GM19025 (cell line): Measurements from ENCODE around the gene PNKP.

Experiments
- ATAC-seq: cut with Tn5 transposase; IDR thresholded peaks from one replicate; pipeline ENCODE4 v1.9.1; 2021; ENCODE audit warnings: mild to moderate bottlenecking, low read depth, moderate library complexity; ENCODE audit not compliant: unreplicated experiment

The PNKP gene

DNA sequence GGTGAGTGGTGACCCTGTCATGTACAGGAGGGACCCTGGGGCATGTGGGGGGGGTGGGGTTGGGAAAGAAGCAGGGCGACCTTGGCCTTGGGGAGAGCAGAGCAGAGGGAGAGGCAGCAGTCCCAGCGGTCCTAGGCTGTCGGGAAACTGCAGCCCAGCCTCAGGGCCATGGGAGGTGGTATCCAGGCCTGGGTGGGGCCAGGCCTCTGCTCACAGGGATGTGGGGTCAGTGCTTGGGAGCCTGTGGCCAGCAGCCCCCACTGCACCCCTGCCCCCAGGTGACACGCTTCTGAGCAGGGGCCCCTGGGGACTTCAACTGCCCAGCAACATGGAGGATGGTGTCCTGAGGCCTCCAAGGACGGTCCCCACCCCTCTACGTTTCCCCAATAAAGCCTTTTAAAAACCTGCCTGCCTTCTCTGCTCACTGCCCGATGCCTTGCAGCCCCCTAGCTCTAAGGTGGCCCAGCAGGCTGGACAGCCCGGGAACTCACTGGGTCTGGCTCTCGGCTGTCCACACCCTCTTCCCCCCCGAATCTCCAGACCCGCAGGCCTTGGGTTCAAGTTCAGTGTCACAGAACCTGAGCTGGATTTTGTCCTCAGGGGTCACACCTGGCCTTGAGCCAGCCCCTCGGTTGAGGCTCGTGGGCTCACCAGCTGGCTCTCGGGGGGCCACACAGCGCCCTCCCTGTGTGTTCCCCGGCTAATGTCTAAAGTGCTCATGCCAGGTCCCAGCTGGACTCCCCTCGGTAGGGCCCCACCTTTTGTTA, 6.9 kb downstream of the PNKP start:
- no peak for ATAC-seq

DNA sequence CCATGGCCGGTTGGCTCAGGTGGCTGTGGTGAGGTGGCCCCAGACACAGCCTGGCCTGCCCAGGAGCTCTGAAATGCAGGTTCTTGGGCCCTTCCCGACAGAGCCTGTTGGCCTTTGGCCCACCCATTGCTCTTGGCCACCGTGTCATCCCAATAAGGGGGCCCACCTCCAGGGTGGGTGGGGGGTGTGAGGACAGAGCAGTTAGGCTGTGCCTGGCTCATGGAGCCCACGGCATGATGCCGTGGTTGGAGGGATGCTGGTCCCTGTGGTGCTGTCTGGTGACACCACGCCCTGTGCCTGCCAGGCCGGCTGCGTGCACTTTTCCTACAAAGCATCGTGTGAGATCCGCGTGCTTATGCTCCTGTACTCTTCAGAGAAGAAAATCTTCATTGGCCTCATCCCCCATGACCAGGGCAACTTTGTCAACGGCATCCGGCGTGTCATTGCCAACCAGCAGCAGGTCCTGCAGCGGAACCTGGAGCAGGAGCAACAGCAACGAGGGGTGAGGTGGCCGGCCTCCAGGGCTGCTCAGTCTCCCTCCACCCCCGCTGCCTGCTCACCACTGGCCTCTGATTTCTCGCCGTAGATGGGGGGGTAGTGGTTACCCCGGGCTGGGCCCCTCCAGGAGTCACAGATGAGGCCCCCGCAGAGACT, 7.6 kb downstream of the PNKP start:
- ATAC-seq, result no peak

- no peak for ATAC-seq
Measured at GRCh38 chr19:49858088-49858985, 9.0 kb downstream of the PNKP start.

DNA sequence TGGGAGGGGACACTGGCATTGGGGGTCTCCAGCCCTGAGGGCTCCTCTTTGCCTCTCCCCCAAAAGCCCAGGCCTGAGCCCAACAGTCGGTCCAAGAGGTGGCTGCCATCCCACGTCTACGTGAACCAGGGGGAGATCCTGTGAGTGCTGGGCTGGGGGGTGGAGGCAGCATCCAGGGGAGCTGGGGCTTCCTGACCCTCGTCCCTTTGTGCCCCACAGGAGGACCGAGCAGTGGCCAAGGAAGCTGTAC, 9.6 kb downstream of the PNKP start:
- ATAC-seq, result no peak

- ATAC-seq, result no peak
Measured at GRCh38 chr19:49857061-49857837, 10.1 kb downstream of the PNKP start.

- no peak for ATAC-seq
Measured at GRCh38 chr19:49856574-49857021, 10.8 kb downstream of the PNKP start.

DNA sequence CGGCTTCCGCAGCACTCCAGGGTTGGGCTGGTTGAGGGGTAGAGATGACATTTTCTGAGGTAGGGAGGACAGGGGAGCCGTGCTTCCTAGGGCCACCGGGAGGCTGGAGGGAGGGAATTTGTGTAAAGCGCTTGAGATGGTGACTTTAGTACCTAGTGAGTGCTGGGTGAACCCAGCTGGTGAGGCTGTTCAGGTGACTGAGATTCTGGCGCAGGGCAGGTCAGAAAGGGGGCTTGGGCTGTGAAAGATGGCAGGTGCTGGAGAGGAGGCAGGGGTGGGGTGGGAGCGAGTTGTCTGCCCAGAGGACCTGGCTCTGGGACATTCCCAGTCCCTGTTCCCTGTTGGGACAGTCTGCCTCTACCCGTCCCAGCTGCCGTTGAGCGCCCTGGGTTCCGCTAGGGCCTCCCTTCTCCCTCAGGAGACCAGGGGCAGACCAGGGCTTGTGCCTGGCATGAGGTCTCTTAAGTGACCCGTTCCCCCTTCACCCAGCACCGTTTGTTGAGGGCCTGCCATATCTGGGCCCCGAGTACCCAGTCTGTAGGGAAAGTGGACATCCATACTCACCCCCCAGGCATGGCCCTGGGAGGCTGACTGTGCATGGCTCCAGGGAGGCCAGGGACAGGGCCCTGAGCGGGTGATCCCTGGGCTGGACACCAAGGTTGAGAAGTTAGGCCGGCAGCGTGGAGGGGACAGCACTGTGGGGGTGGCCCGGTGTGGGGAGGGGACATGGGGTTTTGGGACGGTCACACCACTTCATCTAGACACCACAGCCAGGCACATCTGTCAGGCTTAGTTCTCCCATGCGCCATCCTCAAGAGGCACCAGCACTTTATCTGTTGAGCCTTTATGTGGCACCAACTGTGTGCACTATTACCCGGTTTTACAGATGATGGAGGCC, 11.5 kb downstream of the PNKP start:
- no peak for ATAC-seq

DNA sequence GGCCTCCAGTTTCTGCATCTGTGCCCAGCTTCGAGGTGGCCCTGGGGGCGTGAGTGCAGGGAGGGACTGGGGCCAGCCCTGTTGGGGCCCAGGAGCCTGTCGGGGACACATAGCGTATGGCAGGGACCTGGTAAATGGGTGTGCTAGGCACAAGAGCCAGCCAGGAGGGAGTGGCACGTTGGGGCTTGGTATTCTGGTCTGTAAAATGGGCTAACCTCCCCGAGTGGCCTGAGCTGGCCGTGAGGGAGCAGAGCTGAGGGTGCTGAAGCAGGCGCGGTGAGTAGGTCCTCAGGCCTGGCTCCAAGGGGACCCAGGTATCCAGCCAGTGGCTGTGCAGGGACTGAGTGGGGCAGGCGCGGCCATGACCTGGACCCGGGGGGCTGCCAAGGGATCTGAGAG, 12.1 kb downstream of the PNKP start:
- no peak for ATAC-seq

GRCh38 chr19:49854378-49855263, 12.8 kb downstream of the PNKP start:
- ATAC-seq, result no peak

DNA sequence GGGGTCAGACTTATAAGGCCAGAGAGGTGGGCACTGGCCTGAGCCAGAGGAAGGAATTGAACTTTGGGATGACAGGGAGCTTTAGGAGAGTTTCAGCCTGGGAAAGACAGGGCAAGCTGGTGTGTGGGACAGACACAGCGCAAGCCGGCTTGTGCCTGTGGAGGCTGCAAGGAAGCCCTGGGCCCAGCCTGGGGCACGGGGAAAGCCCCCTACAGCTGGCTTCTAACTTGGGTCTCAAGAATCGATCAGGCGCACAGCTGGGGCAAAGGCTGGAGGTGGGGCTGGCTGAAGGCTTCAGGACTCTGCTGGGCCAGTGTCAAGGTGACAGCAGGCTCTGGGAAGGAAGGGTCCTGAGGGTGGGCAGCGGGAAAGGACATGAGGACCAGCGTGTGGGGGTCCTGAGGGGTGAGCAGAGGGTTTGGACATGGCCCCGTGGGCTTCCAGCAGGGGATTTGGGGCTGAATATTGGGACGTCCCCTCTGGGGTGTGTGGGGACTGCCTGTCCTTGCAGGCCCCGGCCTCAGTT, 13.5 kb downstream of the PNKP start:
- ATAC-seq, result no peak

GRCh38 chr19:49852631-49853126, 14.7 kb downstream of the PNKP start:
- no peak for ATAC-seq

DNA sequence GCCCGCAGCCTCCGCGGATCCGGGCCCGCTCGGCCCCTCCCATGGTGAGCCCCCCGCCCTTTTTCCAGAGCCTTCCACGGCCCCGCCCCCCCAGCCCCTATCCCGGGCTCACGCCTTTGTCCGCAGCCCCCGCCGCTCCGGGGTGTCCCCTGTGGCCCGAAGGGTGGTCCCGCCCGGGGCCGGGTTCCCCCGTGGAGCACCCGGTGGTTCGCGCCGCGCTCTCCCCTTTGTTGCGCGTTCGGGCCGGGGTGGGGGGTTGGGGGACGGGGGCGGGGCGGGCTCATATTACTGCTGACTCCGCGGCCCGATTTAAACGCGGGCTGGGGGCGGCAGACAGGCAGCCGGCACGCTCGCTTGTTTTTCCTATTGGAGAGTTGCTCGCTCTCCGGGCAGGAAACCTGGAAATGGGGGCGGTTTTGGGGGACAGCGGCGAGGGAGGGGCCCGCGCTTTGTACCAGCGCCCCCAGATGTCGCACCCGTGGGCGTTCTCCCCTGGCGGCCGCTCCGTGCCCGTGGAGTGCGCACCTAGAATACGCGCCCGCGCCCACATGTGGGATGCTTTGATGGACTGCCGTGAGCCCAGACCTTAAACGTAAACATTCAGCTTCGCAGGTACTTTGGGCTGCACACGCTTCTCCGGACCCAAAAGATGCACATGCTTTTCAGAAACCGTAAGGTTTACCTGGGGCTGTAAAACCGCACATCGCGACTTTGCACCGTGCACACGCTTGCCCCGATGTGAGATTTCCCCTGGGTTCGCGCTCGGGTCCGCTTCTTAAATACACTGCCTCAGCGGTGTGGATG, 15.7 kb downstream of the PNKP start:
- peak; percentile 7 for ATAC-seq

DNA sequence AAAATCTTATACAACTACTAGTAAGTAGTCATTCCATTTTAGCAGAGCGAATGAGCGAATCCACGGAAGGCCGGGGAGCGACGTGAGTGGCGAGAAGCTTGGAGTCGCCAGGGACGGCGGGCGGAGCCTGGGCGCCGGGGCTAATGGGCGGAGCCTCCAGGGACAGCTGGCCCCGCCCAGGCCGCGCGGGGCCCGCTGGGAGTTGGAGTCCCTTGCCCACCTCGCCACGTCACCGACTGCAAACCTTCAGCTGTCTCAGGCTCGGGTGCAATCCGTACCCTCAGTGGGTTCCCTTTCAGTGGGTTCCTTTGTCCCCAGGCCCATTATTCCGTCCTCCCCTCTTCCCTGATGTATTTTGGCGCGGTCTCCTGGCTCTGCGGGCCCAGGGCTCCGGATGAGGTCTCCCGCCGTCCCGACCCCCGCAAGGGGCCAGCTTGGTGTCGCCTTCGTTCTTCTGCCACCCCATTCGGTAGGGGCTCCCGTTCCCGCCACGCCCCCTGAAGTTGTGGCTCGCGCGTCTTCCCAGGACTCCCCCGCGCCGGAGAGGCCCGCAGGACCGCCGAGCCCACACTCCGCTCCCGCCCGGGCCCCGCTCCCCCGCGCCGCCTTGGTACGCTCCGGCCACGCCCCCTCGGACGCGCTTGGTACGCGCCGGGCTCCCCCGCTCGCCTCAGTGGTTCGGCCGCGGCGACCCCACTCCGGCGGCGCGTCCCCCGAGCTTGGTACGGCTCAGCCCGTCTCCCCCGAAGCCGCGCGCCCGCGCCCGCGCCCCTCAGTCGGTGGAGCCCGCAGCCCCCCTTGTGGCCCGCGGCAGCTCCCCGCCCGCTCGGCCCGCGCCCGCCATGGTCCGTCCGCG, 16.7 kb downstream of the PNKP start, which contains the start of gene PTOV1:
TSS of gene PTOV1 (plus strand) at position 673 of the 856 bp plus-strand sequence.
- ATAC-seq, result peak; percentile 69

GRCh38 chr19:49850221-49850486, 17.2 kb downstream of the PNKP start:
- ATAC-seq, result no peak

- no peak for ATAC-seq
Measured at GRCh38 chr19:49849433-49850220, 17.7 kb downstream of the PNKP start.

DNA sequence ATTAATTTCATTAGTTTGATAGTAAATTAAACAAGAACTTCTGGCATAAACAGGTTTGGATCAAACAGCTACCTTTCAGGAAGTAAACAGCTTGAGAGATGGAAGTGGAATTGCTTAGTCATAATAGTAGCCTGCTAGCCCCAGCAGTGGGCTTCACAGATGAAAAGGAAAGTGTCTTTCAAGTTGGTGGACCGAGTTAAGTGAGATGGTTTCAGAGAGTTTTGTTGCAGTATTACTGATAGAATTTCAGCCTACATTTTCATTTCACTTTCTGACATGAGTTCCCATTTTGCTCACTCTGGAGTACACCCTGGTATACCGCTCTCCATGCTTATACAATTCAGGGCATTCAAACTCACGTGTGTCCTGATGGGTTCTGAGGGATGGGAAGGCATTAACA, 18.4 kb downstream of the PNKP start:
- no peak for ATAC-seq
